Measurements from ENCODE around the gene ZNRF1.

GRCh38 chr16:75039941-75040340 is 41.1 kb downstream of the ZNRF1 start:
- TF ChIP-seq POLR2A (IDR thresholded peaks at IDR 0.05; ENCODE audit: low read depth, low read length) (no peak), FOS (IDR thresholded peaks at IDR 0.05; ENCODE audit: low read depth, low read length) (no peak)
- TF ChIP-seq, protein P1, sequence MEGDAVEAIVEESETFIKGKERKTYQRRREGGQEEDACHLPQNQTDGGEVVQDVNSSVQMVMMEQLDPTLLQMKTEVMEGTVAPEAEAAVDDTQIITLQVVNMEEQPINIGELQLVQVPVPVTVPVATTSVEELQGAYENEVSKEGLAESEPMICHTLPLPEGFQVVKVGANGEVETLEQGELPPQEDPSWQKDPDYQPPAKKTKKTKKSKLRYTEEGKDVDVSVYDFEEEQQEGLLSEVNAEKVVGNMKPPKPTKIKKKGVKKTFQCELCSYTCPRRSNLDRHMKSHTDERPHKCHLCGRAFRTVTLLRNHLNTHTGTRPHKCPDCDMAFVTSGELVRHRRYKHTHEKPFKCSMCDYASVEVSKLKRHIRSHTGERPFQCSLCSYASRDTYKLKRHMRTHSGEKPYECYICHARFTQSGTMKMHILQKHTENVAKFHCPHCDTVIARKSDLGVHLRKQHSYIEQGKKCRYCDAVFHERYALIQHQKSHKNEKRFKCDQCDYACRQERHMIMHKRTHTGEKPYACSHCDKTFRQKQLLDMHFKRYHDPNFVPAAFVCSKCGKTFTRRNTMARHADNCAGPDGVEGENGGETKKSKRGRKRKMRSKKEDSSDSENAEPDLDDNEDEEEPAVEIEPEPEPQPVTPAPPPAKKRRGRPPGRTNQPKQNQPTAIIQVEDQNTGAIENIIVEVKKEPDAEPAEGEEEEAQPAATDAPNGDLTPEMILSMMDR (conservative IDR thresholded peaks at IDR 0.05; ENCODE audit: low read depth, low read length) = no peak
